K562 treated with DMSO at 1 percent for 4 hours (cell line): ENCODE measurements around the gene C14orf180. TPM values are rescaled to one million over a fixed set of nuclear protein-coding genes. Genes with fewer than 3 reads are reported as not detected.

Experiments used
- total RNA-seq: library from RNA; unstranded; fragments of 300-600 nt; gene quantifications from 2 replicates; pipeline ENCODE4 v1.2.3, GENCODE V29; 2022; ENCODE audit not compliant: insufficient read depth

C14orf180 gene
- not detected in 2 replicates for total RNA-seq

DNA sequence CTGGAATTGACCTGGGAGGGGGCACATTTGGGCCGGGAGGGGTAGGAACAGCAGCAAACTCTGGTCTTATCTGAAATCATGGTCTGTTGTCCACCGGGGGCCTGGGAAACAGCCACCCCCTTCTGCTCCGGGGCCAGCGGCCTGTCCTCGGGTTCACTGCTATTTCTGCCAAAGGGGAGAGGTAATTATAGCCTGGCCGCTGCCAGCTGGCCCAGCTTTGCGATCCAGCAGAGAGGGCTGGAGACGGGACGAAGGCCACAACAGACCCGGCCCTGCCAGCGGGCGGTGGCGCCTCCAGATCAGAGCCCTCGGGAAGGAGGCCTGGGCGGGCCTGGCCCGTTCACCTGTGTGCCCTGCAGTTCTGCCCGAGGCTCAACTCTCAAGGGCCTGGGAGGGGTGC lies at the start of gene C14orf180:
TSS of gene C14orf180 (plus strand) at position 258 of the 400 bp plus-strand sequence. CDS start 6,667 bp downstream, outside the sequence.

DNA sequence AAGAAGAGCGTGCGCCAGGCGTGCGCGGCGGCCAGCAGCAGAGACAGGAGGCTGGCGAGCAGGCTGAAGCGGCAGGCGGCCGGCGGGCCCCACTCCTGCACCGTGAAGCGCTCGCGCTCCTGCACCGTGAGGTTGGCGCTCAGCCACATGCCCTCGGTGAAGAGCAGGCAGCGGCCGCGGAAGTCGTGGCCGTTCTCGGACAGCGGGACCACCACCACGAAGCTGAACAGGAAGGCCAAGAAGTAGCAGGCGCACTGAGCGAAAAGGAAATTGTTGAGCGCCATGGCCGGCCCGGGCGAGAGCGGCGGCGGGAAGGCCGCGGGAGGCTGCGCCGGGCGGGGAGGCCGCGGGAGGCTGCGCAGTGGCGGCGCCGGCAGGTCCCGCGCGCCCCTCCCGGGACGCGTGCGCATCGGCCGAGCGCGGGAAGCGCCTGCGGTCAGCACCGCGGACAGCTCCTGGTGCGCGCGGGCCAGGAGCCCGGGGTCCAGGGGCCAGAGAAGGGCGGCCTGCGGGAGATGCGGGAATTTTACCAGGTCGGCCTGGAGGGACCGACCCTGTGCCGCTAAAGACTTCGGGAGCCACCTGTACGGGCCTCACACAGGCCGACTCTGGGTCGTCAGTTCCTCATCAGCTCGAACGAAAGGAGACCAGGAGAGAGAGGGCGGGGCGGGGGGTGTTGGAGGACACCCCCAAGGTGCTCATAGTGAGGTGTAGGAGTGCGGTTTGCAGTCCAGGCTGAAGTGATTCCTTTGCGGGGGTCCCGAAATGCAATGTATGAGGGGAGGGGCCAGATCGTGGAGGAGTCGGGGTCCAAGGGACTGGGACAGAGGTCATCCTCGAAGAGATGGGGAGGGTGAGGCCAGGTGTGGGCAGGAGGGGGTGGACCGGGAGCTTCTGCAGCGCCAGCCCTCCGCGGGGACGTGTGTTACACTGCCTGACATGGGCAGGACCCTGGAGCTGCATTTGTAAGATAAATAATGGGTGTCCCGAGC lies 25.2 kb downstream of the C14orf180 start, which contains the start of gene TMEM179:
TSS of gene TMEM179 (minus strand) at position 315 of the 992 bp plus-strand sequence. CDS start at position 284, 31 bp downstream.

Other genes with a start within 250 kb of the C14orf180 start
- gene TMEM179, start 25.0 kb downstream of the C14orf180 start, total RNA-seq, result not detected in 2 replicates
- gene INF2, start 109.9 kb downstream of the C14orf180 start, total RNA-seq, result 19.1 and 24.2 TPM in 2 replicates
- 11.7 and 16.5 TPM in 2 replicates for gene ADSS1, start 144.5 kb downstream of the C14orf180 start, total RNA-seq
- 115 and 126 TPM in 2 replicates for gene SIVA1, start 173.4 kb downstream of the C14orf180 start, total RNA-seq
- gene AKT1, start 216.0 kb downstream of the C14orf180 start, total RNA-seq, result 102 and 123 TPM in 2 replicates
- 3.1 and 4.1 TPM in 2 replicates for gene ZBTB42, start 221.3 kb downstream of the C14orf180 start, total RNA-seq